SK-N-SH treated with all-trans-retinoic acid at 6 μM for 48 hours (cell line): ENCODE measurements around the gene GIMAP5.

Experiments used
- ATAC-seq: fragments of 200-7000 bp; cut with Tn5 transposase; 3 replicates; pipeline ENCODE4 v1.9.1; 2020; ENCODE audit warnings: mild to moderate bottlenecking, moderate library complexity
- ARNTL ChIP-seq: fragments of 450-650 bp; formaldehyde crosslinking; IDR thresholded peaks from 2 replicates; pipeline ENCODE4 v1.5.0; 2020; ENCODE audit warnings: low read depth, mild to moderate bottlenecking, moderate library complexity, borderline replicate concordance
- BACH2 ChIP-seq: fragments of 250-450 bp; sonication (Bioruptor Pico); IDR thresholded peaks from 2 replicates; pipeline ENCODE4 v1.9.0; 2021; ENCODE audit warnings: mild to moderate bottlenecking, borderline replicate concordance
- CSDC2 ChIP-seq: fragments of 250-450 bp; sonication (Bioruptor Pico); IDR thresholded peaks from 2 replicates; pipeline ENCODE4 v1.5.0; 2020; ENCODE audit warnings: mild to moderate bottlenecking, moderate library complexity
- ESRRG ChIP-seq: fragments of 250-450 bp; sonication (Bioruptor Pico); IDR thresholded peaks from 2 replicates; pipeline ENCODE4 v1.6.1; 2021; ENCODE audit warnings: mild to moderate bottlenecking
- ISL1 ChIP-seq: fragments of 250-450 bp; sonication (Bioruptor Pico); IDR thresholded peaks from 2 replicates; pipeline ENCODE4 v2.1.2; 2022; ENCODE audit warnings: mild to moderate bottlenecking, moderate library complexity
- OSR1 ChIP-seq: fragments of 250-450 bp; sonication (Bioruptor Pico); IDR thresholded peaks from 2 replicates; pipeline ENCODE4 v1.8.0; 2022; ENCODE audit warnings: moderate library complexity, mild to moderate bottlenecking, inconsistent platforms
- PPARA ChIP-seq: fragments of 250-450 bp; sonication (Bioruptor Pico); IDR thresholded peaks from 2 replicates; pipeline ENCODE4 v1.5.0; 2020; ENCODE audit warnings: mild to moderate bottlenecking, borderline replicate concordance
- SNAI2 ChIP-seq: fragments of 250-450 bp; sonication (Bioruptor Pico); IDR thresholded peaks from 2 replicates; pipeline ENCODE4 v1.5.0; 2020; ENCODE audit warnings: mild to moderate bottlenecking, moderate library complexity
- TCF4 ChIP-seq: fragments of 250-450 bp; sonication (Bioruptor Pico); IDR thresholded peaks from 2 replicates; pipeline ENCODE4 v1.8.0; 2021; ENCODE audit warnings: mild to moderate bottlenecking, moderate library complexity, borderline replicate concordance
- TOX ChIP-seq: fragments of 250-450 bp; sonication (Bioruptor Pico); IDR thresholded peaks from 2 replicates; pipeline ENCODE4 v1.8.0; 2021; ENCODE audit warnings: mild to moderate bottlenecking, moderate library complexity, borderline replicate concordance
- ZC3H10 ChIP-seq: fragments of 250-450 bp; sonication (Bioruptor Pico); IDR thresholded peaks from 2 replicates; pipeline ENCODE4 v1.5.1; 2021; ENCODE audit warnings: mild to moderate bottlenecking, moderate library complexity
- ZFP3 ChIP-seq: fragments of 250-450 bp; sonication (Bioruptor Pico); IDR thresholded peaks from 2 replicates; pipeline ENCODE4 v1.5.0; 2020; ENCODE audit warnings: mild to moderate bottlenecking, moderate library complexity
- ZFP30 ChIP-seq: fragments of 450-650 bp; formaldehyde crosslinking; IDR thresholded peaks from 2 replicates; pipeline ENCODE4 v1.5.0; 2022; ENCODE audit warnings: mild to moderate bottlenecking, moderate library complexity
- ZNF565 ChIP-seq: fragments of 450-650 bp; formaldehyde crosslinking; conservative IDR thresholded peaks from 2 replicates; pipeline ENCODE4 v1.5.0; 2020; ENCODE audit warnings: low read depth, mild to moderate bottlenecking, moderate library complexity
- ZNF8 ChIP-seq: fragments of 450-650 bp; formaldehyde crosslinking; IDR thresholded peaks from 2 replicates; pipeline ENCODE4 v1.5.0; 2020; ENCODE audit warnings: mild to moderate bottlenecking, moderate library complexity
- TF ChIP-seq, protein P1 (sequence below): fragments of 250-450 bp; sonication (Bioruptor Pico); IDR thresholded peaks from 2 replicates; pipeline ENCODE4 v1.8.0; 2020; ENCODE audit warnings: mild to moderate bottlenecking, moderate library complexity, borderline replicate concordance
- TF ChIP-seq, protein P2 (sequence below): fragments of 250-450 bp; sonication (Bioruptor Pico); IDR thresholded peaks from 2 replicates; pipeline ENCODE4 v1.5.0; 2020; ENCODE audit warnings: mild to moderate bottlenecking, moderate library complexity
- TF ChIP-seq, protein P3 (sequence below): fragments of 250-450 bp; sonication (Bioruptor Pico); IDR thresholded peaks from 2 replicates; pipeline ENCODE4 v1.8.0; 2021; ENCODE audit warnings: low read depth, mild to moderate bottlenecking, moderate library complexity, borderline replicate concordance
- TF ChIP-seq, protein P4 (sequence below): fragments of 250-450 bp; sonication (Bioruptor Pico); IDR thresholded peaks from 2 replicates; pipeline ENCODE4 v1.5.1; 2020; ENCODE audit warnings: low read depth, mild to moderate bottlenecking, moderate library complexity

GIMAP5 gene

DNA sequence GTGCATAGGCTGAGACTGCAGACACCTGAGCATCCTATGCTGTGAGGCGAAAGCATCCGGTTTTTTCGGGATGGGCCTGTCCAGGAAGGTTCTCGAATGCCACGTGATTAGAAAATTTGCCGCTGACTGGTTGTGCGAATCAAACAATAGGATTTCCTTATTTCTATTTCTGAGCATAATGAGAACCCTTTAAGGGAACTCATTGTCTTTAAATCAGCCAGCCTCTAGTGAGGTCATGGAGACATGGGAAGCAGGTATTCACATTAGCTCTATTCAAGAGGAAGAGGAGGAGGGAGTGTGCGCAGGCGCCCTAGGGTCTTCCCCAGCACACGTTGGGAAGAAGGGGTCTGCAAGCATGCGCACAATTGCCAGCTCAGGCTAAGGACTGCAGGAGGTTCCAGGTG lies 15.2 kb upstream of the GIMAP5 start (continued):
- TF ChIP-seq, protein P1, sequence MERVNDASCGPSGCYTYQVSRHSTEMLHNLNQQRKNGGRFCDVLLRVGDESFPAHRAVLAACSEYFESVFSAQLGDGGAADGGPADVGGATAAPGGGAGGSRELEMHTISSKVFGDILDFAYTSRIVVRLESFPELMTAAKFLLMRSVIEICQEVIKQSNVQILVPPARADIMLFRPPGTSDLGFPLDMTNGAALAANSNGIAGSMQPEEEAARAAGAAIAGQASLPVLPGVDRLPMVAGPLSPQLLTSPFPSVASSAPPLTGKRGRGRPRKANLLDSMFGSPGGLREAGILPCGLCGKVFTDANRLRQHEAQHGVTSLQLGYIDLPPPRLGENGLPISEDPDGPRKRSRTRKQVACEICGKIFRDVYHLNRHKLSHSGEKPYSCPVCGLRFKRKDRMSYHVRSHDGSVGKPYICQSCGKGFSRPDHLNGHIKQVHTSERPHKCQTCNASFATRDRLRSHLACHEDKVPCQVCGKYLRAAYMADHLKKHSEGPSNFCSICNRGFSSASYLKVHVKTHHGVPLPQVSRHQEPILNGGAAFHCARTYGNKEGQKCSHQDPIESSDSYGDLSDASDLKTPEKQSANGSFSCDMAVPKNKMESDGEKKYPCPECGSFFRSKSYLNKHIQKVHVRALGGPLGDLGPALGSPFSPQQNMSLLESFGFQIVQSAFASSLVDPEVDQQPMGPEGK (CRISPR knock-in tag): no peak
- no peak for TF ChIP-seq PPARA (CRISPR knock-in tag)
- TF ChIP-seq ZNF565 (CRISPR knock-in tag): no peak
- no peak for TF ChIP-seq BACH2 (CRISPR knock-in tag)
- no peak for TF ChIP-seq SNAI2 (CRISPR knock-in tag)
- TF ChIP-seq, all 23 proteins: peak for 0

DNA sequence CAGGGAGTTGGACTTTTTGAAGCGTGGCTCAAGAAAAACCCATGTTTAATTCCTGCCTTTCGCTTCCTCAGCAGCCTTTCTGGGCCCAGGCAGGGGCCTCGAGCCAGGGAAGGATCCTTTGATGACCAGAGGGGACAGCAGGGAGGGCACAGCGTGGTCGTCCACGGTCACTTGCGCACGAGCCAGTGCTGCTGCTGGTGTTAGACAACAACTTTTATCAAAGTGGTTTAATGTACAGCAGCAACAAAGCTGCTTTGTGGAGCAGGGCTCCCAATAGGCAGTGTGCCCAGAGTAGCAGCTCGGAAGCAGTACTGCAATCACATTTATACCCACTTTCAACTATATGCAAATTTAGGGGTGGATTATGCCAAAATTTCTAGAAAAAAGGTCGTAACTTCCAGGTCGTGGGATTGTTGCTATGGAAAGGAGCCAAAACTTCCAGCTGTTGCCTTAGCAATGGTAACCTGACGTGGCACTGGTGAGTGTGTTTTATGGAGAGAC lies 14.7 kb upstream of the GIMAP5 start:
- no peak for TF ChIP-seq ZC3H10 (CRISPR knock-in tag)
- no peak for TF ChIP-seq PPARA (CRISPR knock-in tag)
- TF ChIP-seq, protein P2, sequence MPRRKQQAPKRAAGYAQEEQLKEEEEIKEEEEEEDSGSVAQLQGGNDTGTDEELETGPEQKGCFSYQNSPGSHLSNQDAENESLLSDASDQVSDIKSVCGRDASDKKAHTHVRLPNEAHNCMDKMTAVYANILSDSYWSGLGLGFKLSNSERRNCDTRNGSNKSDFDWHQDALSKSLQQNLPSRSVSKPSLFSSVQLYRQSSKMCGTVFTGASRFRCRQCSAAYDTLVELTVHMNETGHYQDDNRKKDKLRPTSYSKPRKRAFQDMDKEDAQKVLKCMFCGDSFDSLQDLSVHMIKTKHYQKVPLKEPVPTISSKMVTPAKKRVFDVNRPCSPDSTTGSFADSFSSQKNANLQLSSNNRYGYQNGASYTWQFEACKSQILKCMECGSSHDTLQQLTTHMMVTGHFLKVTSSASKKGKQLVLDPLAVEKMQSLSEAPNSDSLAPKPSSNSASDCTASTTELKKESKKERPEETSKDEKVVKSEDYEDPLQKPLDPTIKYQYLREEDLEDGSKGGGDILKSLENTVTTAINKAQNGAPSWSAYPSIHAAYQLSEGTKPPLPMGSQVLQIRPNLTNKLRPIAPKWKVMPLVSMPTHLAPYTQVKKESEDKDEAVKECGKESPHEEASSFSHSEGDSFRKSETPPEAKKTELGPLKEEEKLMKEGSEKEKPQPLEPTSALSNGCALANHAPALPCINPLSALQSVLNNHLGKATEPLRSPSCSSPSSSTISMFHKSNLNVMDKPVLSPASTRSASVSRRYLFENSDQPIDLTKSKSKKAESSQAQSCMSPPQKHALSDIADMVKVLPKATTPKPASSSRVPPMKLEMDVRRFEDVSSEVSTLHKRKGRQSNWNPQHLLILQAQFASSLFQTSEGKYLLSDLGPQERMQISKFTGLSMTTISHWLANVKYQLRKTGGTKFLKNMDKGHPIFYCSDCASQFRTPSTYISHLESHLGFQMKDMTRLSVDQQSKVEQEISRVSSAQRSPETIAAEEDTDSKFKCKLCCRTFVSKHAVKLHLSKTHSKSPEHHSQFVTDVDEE (CRISPR knock-in tag): no peak
- TF ChIP-seq OSR1 (CRISPR knock-in tag): no peak
- TF ChIP-seq ISL1 (CRISPR knock-in tag): no peak
- TF ChIP-seq, protein P3, sequence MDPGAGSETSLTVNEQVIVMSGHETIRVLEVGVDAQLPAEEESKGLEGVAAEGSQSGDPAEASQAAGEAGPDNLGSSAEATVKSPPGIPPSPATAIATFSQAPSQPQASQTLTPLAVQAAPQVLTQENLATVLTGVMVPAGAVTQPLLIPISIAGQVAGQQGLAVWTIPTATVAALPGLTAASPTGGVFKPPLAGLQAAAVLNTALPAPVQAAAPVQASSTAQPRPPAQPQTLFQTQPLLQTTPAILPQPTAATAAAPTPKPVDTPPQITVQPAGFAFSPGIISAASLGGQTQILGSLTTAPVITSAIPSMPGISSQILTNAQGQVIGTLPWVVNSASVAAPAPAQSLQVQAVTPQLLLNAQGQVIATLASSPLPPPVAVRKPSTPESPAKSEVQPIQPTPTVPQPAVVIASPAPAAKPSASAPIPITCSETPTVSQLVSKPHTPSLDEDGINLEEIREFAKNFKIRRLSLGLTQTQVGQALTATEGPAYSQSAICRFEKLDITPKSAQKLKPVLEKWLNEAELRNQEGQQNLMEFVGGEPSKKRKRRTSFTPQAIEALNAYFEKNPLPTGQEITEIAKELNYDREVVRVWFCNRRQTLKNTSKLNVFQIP (CRISPR knock-in tag): no peak
- TF ChIP-seq, protein P1 (CRISPR knock-in tag): no peak
- no peak for TF ChIP-seq TOX
- TF ChIP-seq ESRRG (CRISPR knock-in tag): no peak
- no peak for TF ChIP-seq ARNTL
- no peak for TF ChIP-seq ZFP30
- TF ChIP-seq ZFP3 (CRISPR knock-in tag): no peak
- no peak for TF ChIP-seq SNAI2 (CRISPR knock-in tag)
- no peak for TF ChIP-seq CSDC2 (CRISPR knock-in tag)
- TF ChIP-seq, all 23 proteins: peak for 0
- no peak for ATAC-seq

DNA sequence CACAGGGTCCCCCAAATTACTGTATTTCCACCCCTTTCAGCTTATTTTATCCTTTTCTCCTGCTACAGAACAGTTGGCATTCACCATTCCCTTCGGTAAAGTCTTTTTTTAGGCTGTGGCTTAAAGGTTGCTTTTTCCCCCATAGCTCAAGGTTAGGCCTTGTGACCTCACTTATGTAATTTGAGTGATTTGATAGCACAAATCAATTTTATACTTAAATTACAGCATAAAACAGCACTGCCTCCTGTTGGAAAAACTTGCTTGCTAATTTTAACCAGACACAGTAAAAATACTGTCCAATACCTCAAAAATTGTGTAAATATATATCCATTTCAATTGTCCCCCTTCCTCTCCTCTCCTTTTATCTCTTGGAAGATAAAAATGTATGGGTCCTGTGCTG lies 13.8 kb upstream of the GIMAP5 start:
- TF ChIP-seq SNAI2 (CRISPR knock-in tag) (no peak), ISL1 (CRISPR knock-in tag) (no peak), ARNTL (no peak)
- ATAC-seq: no peak

DNA sequence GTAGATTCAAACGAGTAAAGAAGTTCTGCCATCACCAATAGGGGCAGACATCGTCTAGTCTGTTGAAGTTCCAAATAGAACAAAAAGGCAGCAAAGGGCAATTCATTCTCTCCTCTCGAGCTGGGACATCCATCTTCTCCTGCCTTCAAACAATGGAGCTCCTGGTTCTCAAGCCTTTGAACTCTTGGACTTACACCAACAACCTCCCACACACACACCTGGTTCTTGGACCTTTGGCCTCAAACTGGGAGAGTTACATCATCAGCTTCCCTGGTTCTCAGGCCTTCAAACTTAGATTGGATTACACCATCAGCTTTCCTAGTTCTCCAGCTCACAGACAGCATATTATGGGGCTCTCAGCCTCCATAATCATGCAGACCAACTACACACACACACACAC lies 9.8 kb upstream of the GIMAP5 start:
- ATAC-seq: no peak
- TF ChIP-seq, protein P2 (CRISPR knock-in tag): no peak
- no peak for TF ChIP-seq OSR1 (CRISPR knock-in tag)
- TF ChIP-seq, protein P3 (CRISPR knock-in tag): no peak
- TF ChIP-seq, protein P4, sequence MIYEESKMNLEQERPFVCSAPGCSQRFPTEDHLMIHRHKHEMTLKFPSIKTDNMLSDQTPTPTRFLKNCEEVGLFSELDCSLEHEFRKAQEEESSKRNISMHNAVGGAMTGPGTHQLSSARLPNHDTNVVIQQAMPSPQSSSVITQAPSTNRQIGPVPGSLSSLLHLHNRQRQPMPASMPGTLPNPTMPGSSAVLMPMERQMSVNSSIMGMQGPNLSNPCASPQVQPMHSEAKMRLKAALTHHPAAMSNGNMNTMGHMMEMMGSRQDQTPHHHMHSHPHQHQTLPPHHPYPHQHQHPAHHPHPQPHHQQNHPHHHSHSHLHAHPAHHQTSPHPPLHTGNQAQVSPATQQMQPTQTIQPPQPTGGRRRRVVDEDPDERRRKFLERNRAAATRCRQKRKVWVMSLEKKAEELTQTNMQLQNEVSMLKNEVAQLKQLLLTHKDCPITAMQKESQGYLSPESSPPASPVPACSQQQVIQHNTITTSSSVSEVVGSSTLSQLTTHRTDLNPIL (CRISPR knock-in tag): no peak
- TF ChIP-seq ZNF8 (CRISPR knock-in tag): no peak
- no peak for TF ChIP-seq CSDC2 (CRISPR knock-in tag)
- TF ChIP-seq ISL1 (CRISPR knock-in tag): no peak
- TF ChIP-seq TCF4 (CRISPR knock-in tag): no peak
- no peak for TF ChIP-seq TOX
